Right lobe of liver (tissue), 6 donors: Measurements from ENCODE around the gene CDHR3. TPM values are rescaled to one million over a fixed set of nuclear protein-coding genes. Genes with fewer than 3 reads are reported as not detected.

Source experiments
- ATAC-seq, 4 donors: fragments of 200-7000 bp; cut with Tn5 transposase; one replicate each; pipeline ENCODE4 v1.9.1; 2020; ENCODE audit warnings: mild to moderate bottlenecking in 4 of 4, moderate library complexity in 4 of 4
- DNase-seq, 3 donors: peaks; one replicate each; pipeline ENCODE4 v3.0.0-alpha.2; 2020
- H3K27ac ChIP-seq, 3 donors: fragments of 200-600 bp; one replicate each; pipeline ENCODE4 v1.8.0; 2022
- H3K27me3 ChIP-seq, 2 donors: fragments of 200-600 bp; one replicate each; pipeline ENCODE4 v1.8.0; 2022
- H3K36me3 ChIP-seq, 4 donors: fragments of 200-600 bp; sonication (generic) in 1 of 4; one replicate each; pipeline versions ENCODE4 v1.5.1 to v1.8.0; 2017 to 2022; ENCODE audit warnings: control low read depth in 1 of 4
- H3K4me1 ChIP-seq, 4 donors: fragments of 200-600 bp; sonication (generic) in 1 of 4; one replicate each; pipeline versions ENCODE4 v1.5.1 to v1.8.0; 2017 to 2022; ENCODE audit warnings: control low read depth in 1 of 4
- H3K4me3 ChIP-seq, 3 donors: fragments of 200-600 bp; one replicate each; pipeline ENCODE4 v1.8.0; 2022
- H3K9me3 ChIP-seq, 4 donors: fragments of 200-600 bp; sonication (generic) in 1 of 4; one replicate each; pipeline versions ENCODE4 v1.5.1 to v1.8.0; 2017 to 2022; ENCODE audit warnings: control low read depth in 1 of 4
- POLR2A ChIP-seq: fragments of 450-650 bp; IDR thresholded peaks from one replicate; pipeline ENCODE4 v1.6.1; 2017; ENCODE audit warnings: antibody characterized with exemption, mild to moderate bottlenecking
- WGBS: methylation state at CpG from one replicate; pipeline ENCODE4 v1.1.6; 2018; ENCODE audit warnings: low coverage, low lambda C conversion rate; ENCODE audit not compliant: insufficient coverage; ENCODE audit errors: missing lambda C conversion rate; 5-methylcytosine and 5-hydroxymethylcytosine counted together
- intact Hi-C, 2 donors: fragments of 100-400 bp; cut with DNase I; formaldehyde crosslinking; loops; one replicate each; pipeline versions ENCODE4 v1.11.2 to v1.14.1; 2022
- long read RNA-seq: library from polyadenylated mRNA; unstranded; transcript quantifications from one replicate; pipeline ENCODE4 v2.0.0, GENCODE V29; 2019
- total RNA-seq, 6 experiments: library from RNA; depleted of rRNA in 2 of 6; stranded (reverse); fragments of >200 nt in 2 of 6; fragmentation: NEBNext Ultra II Directional in 3 of 6; extraction: Animal tissue kit (Norgen Biotek cat#: 25700) in 3 of 6; gene quantifications; one replicate each; pipeline versions ENCODE4 v1.1.0 to v1.2.4, GENCODE V29; 2016 to 2023
- TF ChIP-seq, protein P1 (sequence below), 4 donors: fragments of 200-600 bp in 3 of 4; fragments of 450-650 bp in 1 of 4; IDR thresholded peaks; one replicate each; pipeline versions ENCODE4 v1.5.1 to v1.8.0; 2016 to 2022; ENCODE audit warnings: antibody characterized with exemption in 4 of 4, mild to moderate bottlenecking in 2 of 4
- donor health status: DM: no; HTN: yes; CAD: no.
- donor health status: DM: no; HTN: no; CAD: no.
- donor health status: DM: no; HTN: no; CAD: no.
- donor health status: DM: no; HTN: yes; CAD: no.
- donor health status: DM: no; HTN: yes; CAD: no.

CDHR3 gene, protein sequence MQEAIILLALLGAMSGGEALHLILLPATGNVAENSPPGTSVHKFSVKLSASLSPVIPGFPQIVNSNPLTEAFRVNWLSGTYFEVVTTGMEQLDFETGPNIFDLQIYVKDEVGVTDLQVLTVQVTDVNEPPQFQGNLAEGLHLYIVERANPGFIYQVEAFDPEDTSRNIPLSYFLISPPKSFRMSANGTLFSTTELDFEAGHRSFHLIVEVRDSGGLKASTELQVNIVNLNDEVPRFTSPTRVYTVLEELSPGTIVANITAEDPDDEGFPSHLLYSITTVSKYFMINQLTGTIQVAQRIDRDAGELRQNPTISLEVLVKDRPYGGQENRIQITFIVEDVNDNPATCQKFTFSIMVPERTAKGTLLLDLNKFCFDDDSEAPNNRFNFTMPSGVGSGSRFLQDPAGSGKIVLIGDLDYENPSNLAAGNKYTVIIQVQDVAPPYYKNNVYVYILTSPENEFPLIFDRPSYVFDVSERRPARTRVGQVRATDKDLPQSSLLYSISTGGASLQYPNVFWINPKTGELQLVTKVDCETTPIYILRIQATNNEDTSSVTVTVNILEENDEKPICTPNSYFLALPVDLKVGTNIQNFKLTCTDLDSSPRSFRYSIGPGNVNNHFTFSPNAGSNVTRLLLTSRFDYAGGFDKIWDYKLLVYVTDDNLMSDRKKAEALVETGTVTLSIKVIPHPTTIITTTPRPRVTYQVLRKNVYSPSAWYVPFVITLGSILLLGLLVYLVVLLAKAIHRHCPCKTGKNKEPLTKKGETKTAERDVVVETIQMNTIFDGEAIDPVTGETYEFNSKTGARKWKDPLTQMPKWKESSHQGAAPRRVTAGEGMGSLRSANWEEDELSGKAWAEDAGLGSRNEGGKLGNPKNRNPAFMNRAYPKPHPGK
- total RNA-seq = 1 to 10 TPM; 3.6 to 8.6 (median 4.5) TPM
- long read RNA-seq = 0 reads

DNA sequence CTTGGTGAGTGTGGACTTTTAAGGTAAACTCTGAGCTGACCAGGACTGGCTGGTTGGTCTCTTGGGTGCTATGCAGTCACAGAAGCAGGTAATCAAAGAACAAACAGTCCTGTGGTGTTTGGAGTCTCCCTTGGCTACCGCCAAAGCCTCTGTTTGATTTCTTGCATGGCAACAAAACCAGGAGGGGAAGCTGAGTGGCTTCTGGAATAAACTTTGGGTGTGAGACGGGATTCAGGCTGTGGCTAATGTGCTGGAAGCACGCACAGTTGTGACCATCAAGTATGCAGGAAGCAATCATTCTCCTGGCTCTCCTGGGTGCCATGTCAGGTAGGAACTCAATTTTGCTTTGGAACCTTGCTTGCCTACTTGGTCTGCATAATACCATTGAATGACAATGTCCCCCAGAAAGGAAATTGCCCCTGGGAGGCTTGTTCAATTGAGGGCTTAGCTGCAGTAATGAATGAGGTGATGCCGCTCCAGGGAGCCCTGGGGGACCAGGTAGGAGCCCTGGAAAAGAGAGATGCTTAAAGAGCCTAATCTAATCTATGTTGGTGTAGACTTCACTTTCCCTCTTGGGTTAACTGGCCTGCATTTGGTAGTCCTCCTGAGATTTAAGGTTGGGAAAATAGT lies at the start of gene CDHR3:
CDHR3 (plus strand) TSS at position 227 of the 630 bp plus-strand sequence; CDS start at position 282, 55 bp downstream.
- H3K27ac ChIP-seq = no peak within 1 kb of the TSS
- no peak for ATAC-seq
- H3K27me3 ChIP-seq = no peaks in the 10 kb centered on the region
- no peaks in the 10 kb centered on the region for H3K4me1 ChIP-seq
- H3K36me3 ChIP-seq = no peaks in the 10 kb centered on the region
- H3K4me3 ChIP-seq = no peak within 1 kb of the TSS
- DNase-seq = no peak
- 70% methylated on average over 1 of the region's 4 CpGs for WGBS
- H3K9me3 ChIP-seq = no peaks in the 10 kb centered on the region
- intact Hi-C loops = no loop called here
- TF ChIP-seq, protein P1, sequence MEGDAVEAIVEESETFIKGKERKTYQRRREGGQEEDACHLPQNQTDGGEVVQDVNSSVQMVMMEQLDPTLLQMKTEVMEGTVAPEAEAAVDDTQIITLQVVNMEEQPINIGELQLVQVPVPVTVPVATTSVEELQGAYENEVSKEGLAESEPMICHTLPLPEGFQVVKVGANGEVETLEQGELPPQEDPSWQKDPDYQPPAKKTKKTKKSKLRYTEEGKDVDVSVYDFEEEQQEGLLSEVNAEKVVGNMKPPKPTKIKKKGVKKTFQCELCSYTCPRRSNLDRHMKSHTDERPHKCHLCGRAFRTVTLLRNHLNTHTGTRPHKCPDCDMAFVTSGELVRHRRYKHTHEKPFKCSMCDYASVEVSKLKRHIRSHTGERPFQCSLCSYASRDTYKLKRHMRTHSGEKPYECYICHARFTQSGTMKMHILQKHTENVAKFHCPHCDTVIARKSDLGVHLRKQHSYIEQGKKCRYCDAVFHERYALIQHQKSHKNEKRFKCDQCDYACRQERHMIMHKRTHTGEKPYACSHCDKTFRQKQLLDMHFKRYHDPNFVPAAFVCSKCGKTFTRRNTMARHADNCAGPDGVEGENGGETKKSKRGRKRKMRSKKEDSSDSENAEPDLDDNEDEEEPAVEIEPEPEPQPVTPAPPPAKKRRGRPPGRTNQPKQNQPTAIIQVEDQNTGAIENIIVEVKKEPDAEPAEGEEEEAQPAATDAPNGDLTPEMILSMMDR (IDR thresholded peaks at IDR 0.05) = no peak
- TF ChIP-seq POLR2A = no peak

DNA sequence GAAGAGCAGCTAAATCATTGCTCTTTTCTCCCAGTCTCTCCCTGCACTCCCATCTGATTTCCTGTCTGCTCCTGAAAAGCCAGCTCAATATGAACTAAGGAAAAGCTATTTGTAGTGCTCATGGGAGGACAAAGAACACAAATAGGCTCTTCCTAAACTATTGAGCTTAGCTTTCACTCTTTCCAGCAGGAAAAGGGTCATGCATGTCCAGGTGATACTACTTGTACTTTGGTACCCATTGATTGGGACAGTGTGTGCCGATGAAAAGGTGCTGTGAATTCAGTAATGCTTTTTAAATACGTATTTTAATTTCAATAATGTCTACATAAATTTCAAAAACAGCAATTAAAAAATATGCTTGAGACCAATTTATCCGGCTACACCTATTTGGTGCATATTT lies 49.1 kb upstream of the CDHR3 start:
- no peaks in the 10 kb centered on the region for H3K27me3 ChIP-seq
- H3K4me3 ChIP-seq = no peak overlapping the region
- H3K27ac ChIP-seq = peak overlapping the region in 1 of 3 donors; percentile 45
- DNase-seq (peak in 1 of 3 donors; percentile 49), ATAC-seq (peak; percentile 95 to 96 (median 96))
- TF ChIP-seq POLR2A = no peak
- TF ChIP-seq, protein P1 (IDR thresholded peaks at IDR 0.05) = no peak
- H3K4me1 ChIP-seq = peaks cover 0 to 15% (median 7%) of the 10 kb centered on the region in 4 donors
- intact Hi-C loops = no loop called here
- WGBS = 39% methylated on average over 3 of the region's 3 CpGs
- peaks cover 0 to 3% (median 0%) of the 10 kb centered on the region in 4 donors for H3K36me3 ChIP-seq
- no peaks in the 10 kb centered on the region for H3K9me3 ChIP-seq

DNA sequence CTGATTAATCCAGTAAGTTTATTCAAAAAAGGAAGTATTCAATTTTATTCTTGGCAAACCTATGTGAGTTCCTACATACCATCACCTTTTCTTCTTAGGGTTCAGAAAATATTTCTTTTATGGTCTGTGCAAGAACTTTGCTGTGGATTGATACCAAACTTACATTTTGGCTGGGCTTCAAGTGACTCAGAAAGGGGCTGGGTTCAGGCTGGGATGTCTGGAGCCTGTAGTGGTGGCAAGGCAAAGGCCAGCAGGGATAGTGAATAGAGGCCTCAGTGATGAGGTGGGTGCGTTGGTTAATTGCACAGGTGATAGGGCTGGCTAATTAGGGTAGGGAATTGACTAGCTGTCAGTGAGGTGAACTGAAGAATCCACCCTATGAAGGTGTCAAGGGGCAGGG lies 46.5 kb upstream of the CDHR3 start:
- intact Hi-C loops = no loop called here
- 89% methylated on average over 1 of the region's 1 CpG for WGBS
- H3K27me3 ChIP-seq = no peaks in the 10 kb centered on the region
- TF ChIP-seq, protein P1 (IDR thresholded peaks at IDR 0.05) = no peak
- no peak for TF ChIP-seq POLR2A
- no peak overlapping the region for H3K4me3 ChIP-seq
- no peak overlapping the region for H3K27ac ChIP-seq
- no peaks in the 10 kb centered on the region for H3K9me3 ChIP-seq
- ATAC-seq = no peak
- H3K4me1 ChIP-seq = peaks cover 0 to 15% (median 7%) of the 10 kb centered on the region in 4 donors
- H3K36me3 ChIP-seq = peaks cover 0 to 3% (median 0%) of the 10 kb centered on the region in 4 donors
- no peak for DNase-seq

DNA sequence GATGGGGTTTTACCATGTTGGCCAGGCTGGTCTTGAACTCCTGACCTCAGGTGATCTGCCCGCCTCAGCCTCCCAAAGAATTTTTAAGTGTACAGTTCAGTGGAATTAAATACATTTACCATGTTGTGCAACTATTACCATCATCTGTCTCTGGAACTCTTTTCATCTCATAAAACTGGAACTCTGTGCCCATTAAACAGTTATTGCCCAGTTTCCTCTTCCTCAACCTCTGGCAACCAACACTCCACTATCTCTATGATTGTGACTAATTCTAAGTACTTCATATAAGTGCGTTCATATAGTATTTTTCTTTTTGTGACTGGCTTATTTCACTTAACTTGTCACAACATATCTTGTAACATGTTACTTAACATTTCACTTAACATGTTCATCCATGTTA lies 45.4 kb upstream of the CDHR3 start:
- TF ChIP-seq, protein P1 (IDR thresholded peaks at IDR 0.05) = no peak
- no peak for TF ChIP-seq POLR2A
- peaks cover 0 to 15% (median 7%) of the 10 kb centered on the region in 4 donors for H3K4me1 ChIP-seq
- H3K36me3 ChIP-seq = peaks cover 0 to 3% (median 0%) of the 10 kb centered on the region in 4 donors
- H3K27me3 ChIP-seq = no peaks in the 10 kb centered on the region
- H3K4me3 ChIP-seq = no peak overlapping the region
- no peak for DNase-seq
- WGBS = 88% methylated on average over 2 of the region's 2 CpGs
- ATAC-seq = no peak
- H3K27ac ChIP-seq = no peak overlapping the region
- intact Hi-C loops = no loop called here
- H3K9me3 ChIP-seq = no peaks in the 10 kb centered on the region
